Hindlimb muscle (tissue), 1 donor: ENCODE measurements around the gene MAN2A1. TPM values are rescaled to one million over a fixed set of nuclear protein-coding genes. Genes with fewer than 3 reads are reported as not detected.
"Not testable (repeated sequence)": the region's sequence is repeated elsewhere in the genome, so short reads cannot be mapped to it uniquely, and the experiment has no call there.

ENCODE experiments used
- DNase-seq: peaks from one replicate; pipeline ENCODE4 v3.0.0-alpha.2; 2013
- polyA plus RNA-seq: library from polyadenylated mRNA; unstranded; fragments of 120-200 nt; gene quantifications from one replicate; pipeline ENCODE4 v1.2.1, GENCODE V29; 2013; ENCODE audit not compliant: insufficient read length

MAN2A1 gene
- polyA plus RNA-seq, 1 donor = 39.6 TPM

DNA sequence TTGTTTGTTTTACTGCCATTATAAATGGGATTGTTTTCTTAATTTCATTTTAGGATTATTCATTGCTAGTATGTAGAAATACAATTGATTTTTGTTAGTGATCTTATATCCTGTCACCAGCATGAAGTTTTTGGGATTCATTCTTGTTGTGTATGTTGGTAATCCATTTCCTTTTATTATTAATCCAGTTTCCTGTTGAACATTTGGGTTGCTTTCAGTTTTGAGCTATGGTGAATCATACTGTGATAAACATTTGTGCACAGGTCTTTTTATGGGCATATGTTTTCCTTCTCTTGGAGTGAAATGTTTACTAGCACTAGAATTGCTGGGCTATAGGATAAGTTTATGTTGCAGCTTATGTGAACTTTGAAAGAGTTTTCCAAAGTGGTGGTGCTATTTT, 69.6 kb downstream of the MAN2A1 start:
- no peak for DNase-seq

DNA sequence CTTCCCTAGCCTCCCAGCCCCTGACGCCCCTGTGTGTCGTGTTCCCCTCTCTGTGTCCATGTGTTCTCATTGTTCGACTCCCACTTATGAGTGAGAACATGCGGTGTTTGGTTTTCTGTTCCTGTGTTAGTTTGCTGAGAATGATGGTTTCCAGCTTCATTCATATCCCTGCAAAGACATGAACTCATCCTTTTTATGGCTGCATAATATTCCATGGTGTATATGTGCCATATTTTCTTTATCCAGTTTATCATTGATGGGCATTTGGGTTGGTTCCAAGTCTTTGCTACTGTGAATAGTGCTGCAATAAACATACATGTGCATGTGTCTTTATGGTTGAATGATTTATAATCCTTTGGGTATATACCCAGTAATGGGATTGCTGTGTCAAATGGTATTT, 70.4 kb downstream of the MAN2A1 start:
- not testable (repeated sequence) for DNase-seq

GRCh38 chr5:109762821-109763220, 73.1 kb downstream of the MAN2A1 start:
- DNase-seq = no peak

GRCh38 chr5:109767184-109767995, 77.7 kb downstream of the MAN2A1 start:
- no peak for DNase-seq

GRCh38 chr5:109767997-109768396, 78.3 kb downstream of the MAN2A1 start:
- no peak for DNase-seq

DNA sequence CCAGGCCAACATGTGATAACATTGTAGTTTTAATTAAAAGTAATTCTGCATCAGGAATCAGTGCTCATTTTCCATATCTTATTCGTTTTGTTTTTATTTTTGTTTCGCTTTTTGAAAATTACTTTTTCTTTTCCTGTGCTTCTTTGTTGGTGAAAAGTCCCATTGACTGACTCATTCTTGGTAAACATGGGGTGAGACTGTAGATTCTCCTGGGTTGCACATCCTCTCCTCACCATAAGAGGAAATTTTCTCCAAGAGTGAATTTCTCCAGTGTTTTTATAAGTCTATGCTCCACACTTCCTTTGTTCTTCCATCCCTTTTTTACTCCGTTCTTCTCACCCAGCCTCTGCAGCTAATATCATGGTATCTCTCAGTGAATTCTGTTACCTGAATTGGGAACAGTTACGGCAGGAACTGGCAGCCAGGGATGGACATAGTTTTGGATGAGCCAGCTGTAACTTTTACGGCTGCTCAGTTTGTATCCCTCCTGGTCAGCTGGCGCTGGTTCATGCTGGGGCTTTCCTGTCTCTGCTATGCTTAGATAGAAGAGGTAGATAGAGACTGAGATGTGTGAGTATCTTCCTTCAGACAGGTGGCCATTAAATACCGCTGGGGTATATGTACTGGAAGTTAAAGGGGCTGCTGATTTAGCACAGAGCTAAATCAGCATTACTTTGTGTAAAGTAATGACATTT, 80.0 kb downstream of the MAN2A1 start:
- no peak for DNase-seq

- DNase-seq = no peak
These were observed 85.4 kb downstream of the MAN2A1 start for GRCh38 chr5:109775130-109775529.

DNA sequence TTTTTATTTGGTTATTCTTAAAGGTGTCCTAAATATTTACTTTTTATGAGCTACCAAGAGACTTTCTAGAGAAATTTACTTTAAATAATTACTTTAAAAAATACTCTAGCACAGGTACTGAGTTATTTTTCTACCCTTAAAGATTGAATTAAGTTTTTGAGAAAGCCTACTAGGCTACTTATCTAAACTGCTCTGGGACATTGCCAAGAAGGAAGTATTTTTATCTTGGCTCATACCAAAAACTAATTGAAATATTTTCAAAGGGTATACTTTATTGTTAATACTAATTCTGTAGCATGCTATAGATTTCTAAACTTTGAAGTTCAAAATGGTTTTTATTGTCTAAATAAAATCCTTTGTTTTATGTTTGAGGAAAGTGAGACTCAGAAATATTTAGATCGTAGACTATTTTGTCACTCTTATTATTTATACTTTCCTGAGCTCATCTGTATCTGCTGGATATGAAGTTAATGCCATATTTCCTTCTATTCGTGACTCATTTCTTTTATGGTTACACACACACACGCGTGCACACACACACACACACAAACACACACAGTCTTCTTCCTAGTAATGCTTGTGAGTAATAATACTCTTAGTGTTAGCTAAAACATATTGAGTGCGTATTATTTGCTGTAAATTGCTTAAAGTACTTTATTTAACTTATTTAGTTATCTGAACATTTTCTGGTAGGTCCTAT, 89.5 kb downstream of the MAN2A1 start:
- DNase-seq = no peak

GRCh38 chr5:109784687-109785086, 95.0 kb downstream of the MAN2A1 start:
- no peak for DNase-seq

- no peak for DNase-seq
These were observed 96.6 kb downstream of the MAN2A1 start for GRCh38 chr5:109786206-109786855.

GRCh38 chr5:109788596-109788995, 98.9 kb downstream of the MAN2A1 start:
- DNase-seq = no peak

DNA sequence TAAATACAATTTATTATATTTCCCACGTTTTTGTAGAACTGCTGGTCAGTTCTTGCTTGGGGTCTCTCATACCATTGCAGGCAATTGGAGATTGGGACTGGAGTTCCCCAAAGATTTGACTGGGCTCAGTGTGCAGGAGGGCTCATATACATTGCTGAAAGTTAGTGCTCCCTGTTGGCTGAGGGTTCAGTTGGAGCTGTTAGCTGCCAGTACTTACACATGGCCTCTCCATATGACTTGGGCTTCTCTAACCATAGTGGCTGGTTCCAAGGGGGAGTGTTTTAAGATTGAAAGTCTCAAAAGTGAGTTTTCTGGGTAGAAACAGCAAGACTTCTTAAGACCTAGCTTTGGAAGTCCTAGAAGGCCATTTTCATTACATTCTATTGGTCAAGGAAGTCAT, 102.9 kb downstream of the MAN2A1 start:
- DNase-seq = no peak

DNA sequence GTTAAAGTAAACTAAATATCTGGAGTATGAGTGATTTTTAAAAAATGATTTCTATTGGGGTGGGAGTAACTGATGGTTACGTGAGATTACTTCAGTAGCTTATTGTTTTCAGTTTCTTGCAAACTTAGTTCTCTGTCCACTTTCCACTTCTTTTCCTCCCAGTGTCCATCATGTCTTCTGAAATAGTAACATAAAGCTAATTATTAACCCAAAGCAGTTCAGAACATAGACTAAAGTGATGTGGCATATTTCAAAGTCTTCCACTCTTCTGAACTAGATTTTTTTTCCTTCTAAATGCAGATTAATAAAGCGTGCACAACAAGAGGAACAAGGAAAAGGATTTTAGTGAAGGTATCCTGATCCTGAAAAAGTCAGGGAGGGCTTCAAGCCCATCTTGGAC, 114.1 kb downstream of the MAN2A1 start:
- DNase-seq = no peak

GRCh38 chr5:109805472-109805871, 115.7 kb downstream of the MAN2A1 start:
- DNase-seq = no peak

DNA sequence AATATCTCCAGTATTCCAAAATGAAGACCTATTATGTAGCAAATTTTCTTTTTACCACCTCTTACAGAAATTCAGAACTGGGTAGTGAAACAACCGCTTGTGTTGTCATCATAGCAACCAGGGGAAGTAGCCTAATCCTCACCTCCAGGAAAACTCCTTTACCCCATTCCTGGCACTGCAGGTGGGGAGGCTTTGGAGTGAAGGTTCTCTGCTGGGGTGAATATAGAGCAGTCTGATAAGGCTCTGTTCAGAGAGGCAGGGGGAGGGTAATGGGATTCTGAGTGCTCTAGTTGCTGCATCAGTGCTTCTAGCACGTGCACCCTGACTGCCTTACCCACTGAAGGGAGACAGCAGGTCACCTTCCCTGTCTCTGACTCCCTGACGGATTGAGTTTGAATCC, 116.2 kb downstream of the MAN2A1 start:
- no peak for DNase-seq

DNA sequence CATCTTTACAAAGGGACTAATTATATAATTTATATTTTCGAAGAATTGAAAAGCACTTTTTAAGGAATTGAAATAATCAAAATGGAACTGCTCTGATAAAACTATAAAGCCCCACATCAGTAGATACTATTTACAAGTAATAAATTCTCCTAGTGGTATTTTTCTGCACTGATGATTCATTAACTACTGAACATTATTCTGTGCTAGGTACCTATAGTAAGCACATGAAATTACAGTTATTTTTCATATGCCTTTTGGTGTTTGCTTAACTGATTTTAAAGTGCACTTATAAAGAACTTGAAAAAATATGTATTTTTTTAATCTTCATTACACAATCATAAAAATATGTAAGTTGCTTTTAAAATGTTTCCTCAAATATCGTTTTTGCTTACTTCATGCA, 123.0 kb downstream of the MAN2A1 start:
- no peak for DNase-seq

- no peak for DNase-seq
These were observed 127.0 kb downstream of the MAN2A1 start for GRCh38 chr5:109816732-109817131.

DNA sequence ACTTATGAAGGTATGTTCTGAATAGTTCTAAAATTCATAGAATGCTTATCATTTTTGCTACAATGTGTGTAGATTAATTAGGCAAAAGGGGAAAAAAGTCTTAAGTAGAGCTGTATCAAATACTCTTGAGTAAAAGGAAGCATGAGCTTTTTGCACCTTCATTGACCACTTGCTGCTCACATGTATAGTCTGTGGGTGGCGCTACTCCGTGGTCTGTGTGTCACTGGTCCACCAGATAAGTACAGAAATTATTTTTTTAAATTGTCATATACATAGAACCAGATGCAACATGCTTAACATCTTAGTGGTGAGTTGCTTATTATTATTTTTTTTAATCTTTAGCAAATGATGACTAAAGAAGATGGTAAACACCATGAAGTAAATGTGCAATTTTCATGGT, 130.2 kb downstream of the MAN2A1 start:
- DNase-seq = no peak

- no peak for DNase-seq
These were observed 133.9 kb downstream of the MAN2A1 start for GRCh38 chr5:109823597-109823996.

DNA sequence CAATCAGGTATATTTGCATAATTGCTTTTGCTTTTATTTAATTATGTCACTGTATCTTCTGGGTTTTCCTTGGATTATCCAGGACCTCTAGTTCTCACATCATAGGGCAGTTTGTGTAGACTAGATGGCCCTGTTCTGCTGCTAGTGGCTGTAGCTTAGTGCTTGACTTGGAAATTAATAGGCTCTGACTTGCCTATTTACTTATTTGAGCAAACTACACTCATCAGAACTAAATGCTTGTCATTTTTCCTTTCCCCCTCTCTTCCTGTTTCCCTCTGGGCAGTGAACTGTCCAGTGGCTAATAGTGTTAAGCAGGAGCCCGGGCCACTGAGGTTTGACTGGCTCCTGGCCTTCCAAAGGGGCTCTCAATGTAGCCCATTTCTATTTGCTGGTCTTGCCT, 135.7 kb downstream of the MAN2A1 start:
- DNase-seq = no peak

- DNase-seq = no peak
These were observed 136.7 kb downstream of the MAN2A1 start for GRCh38 chr5:109826426-109826825.

DNA sequence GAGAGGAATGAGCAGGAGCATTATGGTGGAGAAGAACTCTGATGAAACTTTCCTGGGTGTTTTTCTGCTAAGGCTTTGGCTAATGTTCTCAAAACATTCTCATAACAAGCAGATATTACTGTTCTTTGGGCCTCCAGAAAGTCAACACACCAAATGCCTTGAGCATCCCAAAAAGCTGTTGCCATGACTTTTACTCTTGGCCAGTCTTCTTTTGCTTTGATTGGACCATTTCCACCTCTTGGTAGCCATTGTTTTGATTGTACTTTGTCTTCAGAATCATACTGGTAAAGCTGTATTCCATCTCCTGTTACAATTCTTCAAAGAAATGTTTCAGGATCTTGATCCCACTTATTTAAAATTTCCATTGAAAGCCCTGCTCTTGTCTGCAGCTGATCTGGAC, 139.6 kb downstream of the MAN2A1 start:
- no peak for DNase-seq

DNA sequence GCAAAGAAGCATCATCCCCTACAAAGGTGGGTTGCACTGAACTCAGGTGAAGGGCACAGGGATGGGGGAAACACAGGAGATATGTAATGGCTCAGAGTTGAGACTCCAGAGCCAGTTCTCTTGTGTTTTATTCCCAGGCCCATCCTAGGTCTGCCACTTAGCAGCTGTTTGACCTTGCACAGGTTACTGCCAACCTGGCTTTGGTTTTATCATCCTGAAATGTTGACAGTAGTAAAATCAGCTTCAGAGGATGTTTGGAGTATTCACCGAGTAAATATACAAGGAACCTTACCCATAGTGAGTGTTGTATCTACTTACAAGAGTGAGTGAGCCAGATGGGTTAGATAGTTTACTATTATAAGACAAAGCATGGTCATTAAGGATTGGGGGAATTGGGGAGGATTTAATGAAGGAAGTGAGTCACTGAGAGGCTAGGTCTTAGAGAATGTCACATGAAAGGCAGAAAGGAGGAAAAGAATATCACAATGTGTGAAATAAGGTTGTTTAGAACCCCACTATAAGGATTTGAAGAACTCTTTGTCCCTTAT, 141.3 kb downstream of the MAN2A1 start:
- DNase-seq = no peak
